Measurements from ENCODE around the gene DCST1. TPM values are rescaled to one million over a fixed set of nuclear protein-coding genes. Genes with fewer than 3 reads are reported as not detected.

The DCST1 gene
- total RNA-seq, 2 donors from 2014 or later = not detected

DNA sequence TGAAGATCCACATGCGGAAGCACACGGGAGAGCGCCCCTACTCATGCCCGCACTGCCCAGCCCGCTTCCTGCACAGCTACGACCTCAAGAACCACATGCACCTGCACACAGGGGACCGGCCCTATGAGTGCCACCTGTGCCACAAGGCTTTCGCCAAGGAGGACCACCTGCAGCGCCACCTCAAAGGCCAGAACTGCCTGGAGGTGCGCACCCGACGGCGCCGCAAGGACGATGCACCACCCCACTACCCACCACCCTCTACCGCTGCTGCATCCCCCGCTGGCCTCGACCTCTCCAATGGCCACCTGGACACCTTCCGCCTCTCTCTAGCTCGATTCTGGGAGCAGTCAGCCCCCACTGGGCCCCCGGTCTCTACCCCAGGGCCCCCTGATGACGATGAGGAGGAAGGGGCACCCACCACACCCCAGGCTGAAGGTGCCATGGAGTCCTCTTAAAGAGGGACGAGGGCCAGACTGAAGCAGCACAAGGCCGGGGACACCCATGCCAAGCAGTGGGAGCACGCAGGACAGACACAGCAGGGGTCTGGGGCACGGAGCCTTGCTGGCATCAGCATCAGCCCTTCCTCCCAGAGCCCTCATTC lies 17.3 kb upstream of the DCST1 start:
- ATAC-seq = no peak
- DNase-seq = no peak
- intact Hi-C loops (cut with DNase I) = no loop called here
- Histone ChIP-seq H3K27me3 (no peaks in the 10 kb centered on the region), H3K4me1 (peaks cover 49% of the 10 kb centered on the region), H3K27ac (peak overlapping the region; percentile 56 to 72 (median 68)), H3K4me3 (no peak overlapping the region), H3K36me3 (replicated peaks in 1 of 2; ENCODE audit: insufficient read depth in 1 of 2, low read depth in 2 of 2) (peaks cover 0 to 7% of the 10 kb centered on the region in 2 donors), H3K9me3 (no peaks in the 10 kb centered on the region)
- 63 to 71% methylated on average over 6 to 25 of the region's 26 CpGs for WGBS, 2 donors
- TF ChIP-seq, protein P1, sequence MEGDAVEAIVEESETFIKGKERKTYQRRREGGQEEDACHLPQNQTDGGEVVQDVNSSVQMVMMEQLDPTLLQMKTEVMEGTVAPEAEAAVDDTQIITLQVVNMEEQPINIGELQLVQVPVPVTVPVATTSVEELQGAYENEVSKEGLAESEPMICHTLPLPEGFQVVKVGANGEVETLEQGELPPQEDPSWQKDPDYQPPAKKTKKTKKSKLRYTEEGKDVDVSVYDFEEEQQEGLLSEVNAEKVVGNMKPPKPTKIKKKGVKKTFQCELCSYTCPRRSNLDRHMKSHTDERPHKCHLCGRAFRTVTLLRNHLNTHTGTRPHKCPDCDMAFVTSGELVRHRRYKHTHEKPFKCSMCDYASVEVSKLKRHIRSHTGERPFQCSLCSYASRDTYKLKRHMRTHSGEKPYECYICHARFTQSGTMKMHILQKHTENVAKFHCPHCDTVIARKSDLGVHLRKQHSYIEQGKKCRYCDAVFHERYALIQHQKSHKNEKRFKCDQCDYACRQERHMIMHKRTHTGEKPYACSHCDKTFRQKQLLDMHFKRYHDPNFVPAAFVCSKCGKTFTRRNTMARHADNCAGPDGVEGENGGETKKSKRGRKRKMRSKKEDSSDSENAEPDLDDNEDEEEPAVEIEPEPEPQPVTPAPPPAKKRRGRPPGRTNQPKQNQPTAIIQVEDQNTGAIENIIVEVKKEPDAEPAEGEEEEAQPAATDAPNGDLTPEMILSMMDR (IDR thresholded peaks at IDR 0.05) = no peak
- no peak for TF ChIP-seq POLR2A (IDR thresholded peaks at IDR 0.05)

DNA sequence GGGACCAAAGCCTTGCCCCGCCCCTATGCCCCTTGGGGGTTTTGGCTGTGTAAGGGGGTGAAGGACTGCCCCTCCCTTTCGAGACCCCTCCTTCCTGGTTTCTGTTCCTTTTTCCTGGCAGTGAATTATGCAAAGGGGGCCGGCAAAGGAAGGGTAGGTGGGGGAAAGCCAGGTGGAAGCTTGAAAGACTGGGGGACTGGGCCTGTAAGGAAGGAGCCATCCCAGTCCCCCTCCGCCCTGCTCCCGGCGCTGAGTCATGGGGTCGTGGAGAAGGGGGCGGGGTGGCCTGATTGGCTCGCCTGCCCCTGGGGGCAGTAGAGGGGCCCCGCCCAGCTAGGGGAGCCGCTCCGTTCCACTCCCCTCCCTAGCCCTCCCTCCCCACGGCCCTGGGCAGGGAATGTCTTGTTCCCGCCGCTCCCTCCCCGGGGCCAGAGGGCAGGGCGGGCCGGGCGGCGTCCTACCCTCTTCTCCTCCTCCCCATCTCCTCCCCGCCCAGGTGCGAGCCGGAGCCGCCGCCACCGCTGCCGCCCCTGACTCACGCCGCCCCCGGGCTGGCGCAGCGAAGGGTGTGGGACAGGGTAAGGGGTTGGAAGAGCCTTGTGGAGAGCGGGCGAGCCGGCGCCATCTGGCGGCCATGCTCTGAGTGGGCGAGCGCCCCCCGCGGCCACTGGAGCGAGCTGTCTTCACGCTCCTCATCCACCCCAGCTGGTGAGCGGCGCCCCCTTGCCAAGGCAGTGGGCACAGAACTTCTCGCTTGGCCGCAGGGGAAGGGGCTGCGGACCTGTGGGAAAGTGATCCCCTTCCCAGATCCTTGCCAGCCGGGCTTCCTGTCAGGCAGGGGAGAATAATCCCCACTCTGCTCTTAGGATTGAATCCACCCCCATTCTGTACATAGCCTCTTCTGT lies 16.3 kb upstream of the DCST1 start:
- WGBS, 2 donors = 5 to 7% methylated on average over 30 to 44 of the region's 49 CpGs
- DNase-seq (peak; percentile 89 to 93 (median 90)), ATAC-seq (peak; percentile 89)
- H3K27me3 ChIP-seq = no peaks in the 10 kb centered on the region
- peak overlapping the region; percentile 56 to 72 (median 68) for H3K27ac ChIP-seq
- intact Hi-C loops (cut with DNase I) = no loop called here
- no peaks in the 10 kb centered on the region for H3K9me3 ChIP-seq
- TF ChIP-seq POLR2A (IDR thresholded peaks at IDR 0.05) = peak; percentile 14 to 32 (median 27)
- TF ChIP-seq, protein P1 (IDR thresholded peaks at IDR 0.05) = peak; percentile 97 to 100 (median 100)
- no peak overlapping the region for H3K4me3 ChIP-seq
- peaks cover 0 to 7% of the 10 kb centered on the region in 2 donors for H3K36me3 ChIP-seq (replicated peaks in 1 of 2; ENCODE audit: insufficient read depth in 1 of 2, low read depth in 2 of 2)
- H3K4me1 ChIP-seq = peaks cover 40% of the 10 kb centered on the region

DNA sequence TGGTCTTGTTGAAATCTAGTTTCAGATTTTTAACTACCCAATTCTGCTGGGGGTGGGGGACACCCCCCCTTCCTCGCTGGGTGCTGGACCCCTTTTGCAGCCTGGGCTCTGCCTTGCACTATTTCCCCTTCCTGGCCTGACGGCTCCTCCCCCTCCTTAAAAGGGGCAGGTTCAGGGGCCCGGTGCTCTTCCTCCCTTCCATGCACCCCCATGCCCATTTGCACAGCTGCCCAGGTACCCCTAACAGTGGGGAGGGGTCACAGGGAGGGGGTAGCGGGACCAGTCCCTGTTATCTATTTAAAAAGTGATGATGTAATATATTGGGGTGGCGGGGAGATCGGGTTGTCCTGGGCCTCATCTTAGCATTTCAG lies 15.7 kb upstream of the DCST1 start:
- no peak overlapping the region for H3K4me3 ChIP-seq
- intact Hi-C loops (cut with DNase I) = no loop called here
- ATAC-seq (no peak), DNase-seq (peak in 1 of 4 donors; percentile 26)
- peaks cover 0 to 7% of the 10 kb centered on the region in 2 donors for H3K36me3 ChIP-seq (replicated peaks in 1 of 2; ENCODE audit: insufficient read depth in 1 of 2, low read depth in 2 of 2)
- H3K27ac ChIP-seq = peak overlapping the region; percentile 56 to 72 (median 68)
- no peaks in the 10 kb centered on the region for H3K27me3 ChIP-seq
- TF ChIP-seq, protein P1 (IDR thresholded peaks at IDR 0.05) = no peak
- peak in 1 of 3 donors; percentile 4 for TF ChIP-seq POLR2A (IDR thresholded peaks at IDR 0.05)
- peaks cover 37% of the 10 kb centered on the region for H3K4me1 ChIP-seq
- H3K9me3 ChIP-seq = no peaks in the 10 kb centered on the region
- 48 to 54% methylated on average over 6 of the region's 6 CpGs for WGBS, 2 donors

DNA sequence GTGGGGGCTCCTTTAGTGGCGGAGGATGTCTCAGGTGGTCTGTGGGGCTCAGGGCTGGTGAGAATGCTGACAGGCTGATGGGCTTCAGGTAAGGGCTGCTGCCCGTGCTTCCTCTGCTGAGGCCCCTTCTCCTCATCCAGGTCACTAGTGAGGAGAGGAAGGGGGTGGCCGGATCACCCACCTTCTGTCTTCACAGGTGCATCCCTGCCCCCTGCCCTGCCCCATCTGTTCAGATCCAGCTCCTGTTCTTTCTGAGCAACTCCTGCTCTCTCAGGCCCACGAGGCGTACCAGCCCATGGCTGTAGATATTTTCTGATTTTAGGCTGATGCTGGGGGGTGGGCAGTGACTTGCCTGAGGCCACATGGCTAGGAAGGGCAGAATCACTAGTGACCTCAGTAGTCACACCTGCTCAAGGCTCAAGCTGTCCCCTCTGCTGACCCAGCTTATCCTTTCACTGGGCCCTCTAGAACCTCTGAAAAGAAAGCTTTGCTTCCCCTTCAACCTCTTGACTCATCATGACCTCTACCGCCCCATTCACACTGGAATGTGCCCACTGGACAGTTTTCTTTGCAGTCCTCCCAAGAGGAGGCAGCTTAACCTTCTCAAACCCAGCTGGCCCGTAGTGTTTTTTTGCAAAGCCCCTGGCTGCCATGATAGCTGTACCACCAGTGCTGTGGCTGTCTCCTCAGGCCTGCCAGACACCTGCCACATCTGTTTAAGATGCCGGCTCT lies 14.8 kb upstream of the DCST1 start:
- intact Hi-C loops (cut with DNase I) = no loop called here
- H3K36me3 ChIP-seq (replicated peaks in 1 of 2; ENCODE audit: insufficient read depth in 1 of 2, low read depth in 2 of 2) = peaks cover 0 to 7% of the 10 kb centered on the region in 2 donors

More for the DNA sequence above, 14.8 kb upstream of the DCST1 start:
- Histone ChIP-seq H3K9me3 (no peaks in the 10 kb centered on the region), H3K27ac (peak overlapping the region in 1 of 4 donors; percentile 8), H3K27me3 (no peaks in the 10 kb centered on the region), H3K4me1 (peaks cover 33% of the 10 kb centered on the region), H3K4me3 (no peak overlapping the region)
- no peak for TF ChIP-seq POLR2A (IDR thresholded peaks at IDR 0.05)
- TF ChIP-seq, protein P1 (IDR thresholded peaks at IDR 0.05) = no peak
- WGBS, 2 donors = 85 to 88% methylated on average over 8 of the region's 8 CpGs
- ATAC-seq (no peak), DNase-seq (no peak)

All from body of pancreas (tissue), 4 donors.